Activated T-cell treated with anti-CD3 and anti-CD28 coated beads, Interleukin-2, amount 50 U/mL, for 72 hours (primary cell): ENCODE results near the gene APOC1. TPM values are rescaled to one million over a fixed set of nuclear protein-coding genes. Genes with fewer than 3 reads are reported as not detected.
"Not testable (repeated sequence)": the region's sequence is repeated elsewhere in the genome, so short reads cannot be mapped to it uniquely, and the experiment has no call there.

Experiments used
- ATAC-seq, 2 donors: fragments of 150-1000 bp; cut with Tn5 transposase; replicated peaks in 1 of 2; 2 replicates each; pipeline ENCODE4 v1.10.0; 2021; ENCODE audit warnings: moderate library complexity in 2 of 2, mild to moderate bottlenecking in 1 of 2
- DNase-seq, 2 donors: peaks; one replicate each; pipeline ENCODE4 v3.0.0; 2021 to 2022; ENCODE audit warnings: mixed read lengths in 1 of 2
- H3K27ac Mint-ChIP-seq: one replicate; pipeline ENCODE4 v1.8.0; 2022; ENCODE audit warnings: mild to moderate bottlenecking, moderate library complexity, mixed read lengths
- H3K27me3 Mint-ChIP-seq: one replicate; pipeline ENCODE4 v1.8.0; 2022; ENCODE audit warnings: low read depth, mixed read lengths
- H3K36me3 Mint-ChIP-seq, 2 donors: one replicate each; pipeline ENCODE4 v1.8.0; 2022; ENCODE audit warnings: mixed read lengths in 2 of 2, mild to moderate bottlenecking in 1 of 2; ENCODE audit not compliant: insufficient read depth in 2 of 2
- H3K4me1 Mint-ChIP-seq: one replicate; pipeline ENCODE4 v1.8.0; 2022; ENCODE audit warnings: low read depth, mixed read lengths
- H3K4me3 Mint-ChIP-seq, 2 donors: one replicate each; pipeline ENCODE4 v1.8.0; 2022; ENCODE audit warnings: mild to moderate bottlenecking in 2 of 2, mixed read lengths in 2 of 2, moderate library complexity in 2 of 2
- H3K9me3 Mint-ChIP-seq, 2 donors: one replicate each; pipeline ENCODE4 v1.8.0; 2022; ENCODE audit warnings: mixed read lengths in 2 of 2
- total RNA-seq, 2 donors: library from RNA; stranded (reverse); gene quantifications; one replicate each; pipeline ENCODE4 v1.2.3, GENCODE V29; 2022

Gene APOC1
- total RNA-seq, 2 donors from 2014 or later = not detected

DNA sequence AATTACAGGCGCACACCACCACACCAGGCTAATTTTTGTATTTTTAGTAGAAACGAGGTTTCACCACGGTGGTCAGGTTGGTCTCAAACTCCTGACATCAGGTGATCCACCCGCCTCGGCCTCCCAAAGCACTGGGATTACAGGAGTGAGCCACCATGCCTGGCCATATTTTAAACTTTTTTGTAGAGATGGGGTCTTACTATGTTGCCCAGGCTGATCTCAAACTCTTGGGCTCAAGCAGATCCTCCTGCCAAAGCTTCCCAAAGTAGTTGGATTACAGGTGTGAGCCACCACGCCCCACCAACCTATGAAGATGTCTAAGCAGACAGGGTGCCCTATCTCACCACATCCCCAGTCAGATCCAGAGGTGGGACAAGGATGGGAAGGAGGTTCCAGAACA is 2.5 kb upstream of the APOC1 start:
- peaks cover 20% of the 10 kb centered on the region for H3K4me1 Mint-ChIP-seq
- ATAC-seq, H3K36me3 Mint-ChIP-seq, H3K9me3 Mint-ChIP-seq, DNase-seq, H3K4me3 Mint-ChIP-seq, H3K27ac Mint-ChIP-seq: not testable (repeated sequence)
- peaks cover 34% of the 10 kb centered on the region for H3K27me3 Mint-ChIP-seq

DNA sequence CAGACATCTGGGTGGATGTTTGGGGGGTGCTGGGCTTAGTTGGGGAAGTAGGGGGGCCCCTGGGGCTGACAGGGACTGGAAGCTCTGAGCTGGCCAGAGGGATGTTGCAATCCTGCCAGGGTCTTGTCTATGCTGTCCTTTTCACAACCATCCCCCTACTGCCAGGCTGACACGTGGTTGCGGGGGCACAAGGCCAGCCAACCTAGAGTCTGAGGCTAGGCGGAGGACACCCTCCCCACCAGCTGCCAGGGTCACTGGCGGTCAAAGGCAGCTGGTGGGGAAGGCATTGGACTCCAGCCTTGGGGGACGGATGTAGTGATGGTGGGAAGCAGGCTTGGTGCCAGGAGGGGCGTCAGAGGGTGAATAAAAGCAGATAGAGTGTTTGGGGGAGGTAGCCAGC is 1.6 kb upstream of the APOC1 start:
- DNase-seq = no peak
- Mint-ChIP-seq H3K4me3 (peak overlapping the region in 1 of 2 donors; percentile 47), H3K27ac (no peak overlapping the region)

DNA sequence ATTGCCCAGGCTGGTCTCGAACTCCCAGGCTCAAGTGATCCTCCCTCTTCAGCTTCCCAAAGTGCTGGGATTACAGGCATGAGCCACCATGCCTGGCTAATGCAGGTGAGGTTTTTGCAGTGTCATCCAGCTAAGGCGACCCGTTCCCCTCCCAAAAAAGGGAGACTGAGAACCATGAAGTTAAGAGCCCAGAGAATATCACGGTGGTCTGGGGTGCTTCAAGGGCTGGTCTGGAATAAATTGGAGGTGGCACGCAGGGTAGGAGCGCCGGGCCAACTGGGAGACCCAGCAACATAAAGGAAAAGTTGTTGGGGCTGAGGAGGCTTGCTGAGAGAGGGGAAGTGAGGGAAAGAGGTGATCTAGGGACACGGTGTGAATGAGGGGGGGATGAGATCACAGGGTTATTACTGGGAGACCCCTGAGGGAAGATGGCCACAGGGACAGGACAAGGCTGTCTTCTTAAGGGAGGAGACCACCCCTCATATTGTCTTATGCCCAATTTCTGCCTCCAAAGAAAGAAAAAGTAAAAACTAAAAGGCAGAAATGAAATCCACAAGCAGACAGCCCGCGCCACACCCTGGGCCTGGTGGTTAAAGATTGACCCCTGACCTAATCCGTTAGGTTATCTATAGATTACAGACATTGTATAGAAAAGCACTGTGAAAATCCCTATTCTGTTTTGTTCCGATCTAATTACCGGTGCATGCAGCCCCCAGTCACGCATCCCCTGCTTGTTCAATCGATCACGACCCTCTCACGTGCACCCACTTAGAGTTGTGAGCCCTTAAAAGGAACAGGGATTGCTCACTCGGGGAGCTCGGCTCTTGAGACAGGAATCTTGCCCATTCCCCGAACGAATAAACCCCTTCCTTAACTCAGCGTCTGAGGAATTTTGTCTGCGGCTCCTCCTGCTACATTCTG is 636 bp upstream of the APOC1 start:
- not testable (repeated sequence) for H3K9me3 Mint-ChIP-seq, ATAC-seq, H3K27ac Mint-ChIP-seq, H3K36me3 Mint-ChIP-seq, DNase-seq
- Mint-ChIP-seq H3K27me3 (peaks cover 31% of the 10 kb centered on the region), H3K4me3 (peak overlapping the region; percentile 98 to 99), H3K4me1 (peaks cover 19% of the 10 kb centered on the region)

More for the DNA sequence above, 1.6 kb upstream of the APOC1 start:
- peaks cover 19% of the 10 kb centered on the region for H3K4me1 Mint-ChIP-seq
- peaks cover 31% of the 10 kb centered on the region for H3K27me3 Mint-ChIP-seq
- peaks cover 0 to 2% of the 10 kb centered on the region in 2 donors for H3K36me3 Mint-ChIP-seq
- H3K9me3 Mint-ChIP-seq = no peaks in the 10 kb centered on the region
- ATAC-seq = no peak

DNA sequence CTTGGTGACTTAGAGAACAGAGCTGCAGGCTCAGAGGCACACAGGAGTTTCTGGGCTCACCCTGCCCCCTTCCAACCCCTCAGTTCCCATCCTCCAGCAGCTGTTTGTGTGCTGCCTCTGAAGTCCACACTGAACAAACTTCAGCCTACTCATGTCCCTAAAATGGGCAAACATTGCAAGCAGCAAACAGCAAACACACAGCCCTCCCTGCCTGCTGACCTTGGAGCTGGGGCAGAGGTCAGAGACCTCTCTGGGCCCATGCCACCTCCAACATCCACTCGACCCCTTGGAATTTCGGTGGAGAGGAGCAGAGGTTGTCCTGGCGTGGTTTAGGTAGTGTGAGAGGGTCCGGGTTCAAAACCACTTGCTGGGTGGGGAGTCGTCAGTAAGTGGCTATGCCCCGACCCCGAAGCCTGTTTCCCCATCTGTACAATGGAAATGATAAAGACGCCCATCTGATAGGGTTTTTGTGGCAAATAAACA is 9.9 kb downstream of the APOC1 start:
- ATAC-seq = no peak
- Mint-ChIP-seq H3K36me3 (no peaks in the 10 kb centered on the region), H3K27ac (no peak overlapping the region), H3K9me3 (no peaks in the 10 kb centered on the region), H3K27me3 (peaks cover 24% of the 10 kb centered on the region), H3K4me1 (peaks cover 13% of the 10 kb centered on the region), H3K4me3 (no peak overlapping the region)
- no peak for DNase-seq

DNA sequence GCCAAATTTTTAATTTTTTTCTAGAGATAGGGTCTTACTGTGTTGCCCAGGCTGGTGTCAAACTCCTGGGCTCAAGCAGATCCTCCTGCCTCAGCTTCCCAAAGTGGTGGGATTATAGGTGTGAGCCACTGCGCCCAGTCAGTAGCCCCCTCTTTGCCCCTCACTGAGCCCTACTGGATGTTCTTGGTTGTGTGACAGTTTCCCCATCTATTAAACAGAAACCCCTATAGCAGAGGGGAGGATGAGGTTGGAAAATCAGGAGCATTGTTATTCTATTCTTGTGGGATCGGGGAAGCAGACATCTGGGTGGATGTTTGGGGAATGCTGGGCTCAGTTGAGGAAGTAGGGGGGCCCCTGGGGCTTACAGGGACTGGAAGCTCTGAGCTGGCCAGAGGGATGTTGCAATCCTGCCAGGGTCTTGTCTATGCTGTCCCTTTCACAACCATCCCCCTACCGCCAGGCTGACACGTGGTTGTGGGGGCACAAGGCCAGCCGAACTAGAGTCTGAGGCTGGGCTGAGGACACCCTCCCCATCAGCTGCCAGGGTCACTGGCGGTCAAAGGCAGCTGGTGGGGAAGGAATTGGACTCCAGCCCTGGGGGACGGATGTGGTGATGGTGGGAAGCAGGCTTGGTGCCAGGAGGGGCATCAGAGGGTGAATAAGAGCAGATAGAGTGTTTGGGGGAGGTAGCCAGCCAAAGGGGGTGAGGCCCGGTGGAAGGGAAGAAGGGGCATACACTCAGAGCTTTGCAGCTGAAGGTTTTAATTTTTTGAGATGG is 10.9 kb downstream of the APOC1 start:
- H3K9me3 Mint-ChIP-seq = no peaks in the 10 kb centered on the region
- H3K27ac Mint-ChIP-seq = no peak overlapping the region
- no peaks in the 10 kb centered on the region for H3K36me3 Mint-ChIP-seq
- H3K4me3 Mint-ChIP-seq = no peak overlapping the region
- peaks cover 24% of the 10 kb centered on the region for H3K27me3 Mint-ChIP-seq
- DNase-seq (no peak), ATAC-seq (no peak)
- H3K4me1 Mint-ChIP-seq = peaks cover 13% of the 10 kb centered on the region

DNA sequence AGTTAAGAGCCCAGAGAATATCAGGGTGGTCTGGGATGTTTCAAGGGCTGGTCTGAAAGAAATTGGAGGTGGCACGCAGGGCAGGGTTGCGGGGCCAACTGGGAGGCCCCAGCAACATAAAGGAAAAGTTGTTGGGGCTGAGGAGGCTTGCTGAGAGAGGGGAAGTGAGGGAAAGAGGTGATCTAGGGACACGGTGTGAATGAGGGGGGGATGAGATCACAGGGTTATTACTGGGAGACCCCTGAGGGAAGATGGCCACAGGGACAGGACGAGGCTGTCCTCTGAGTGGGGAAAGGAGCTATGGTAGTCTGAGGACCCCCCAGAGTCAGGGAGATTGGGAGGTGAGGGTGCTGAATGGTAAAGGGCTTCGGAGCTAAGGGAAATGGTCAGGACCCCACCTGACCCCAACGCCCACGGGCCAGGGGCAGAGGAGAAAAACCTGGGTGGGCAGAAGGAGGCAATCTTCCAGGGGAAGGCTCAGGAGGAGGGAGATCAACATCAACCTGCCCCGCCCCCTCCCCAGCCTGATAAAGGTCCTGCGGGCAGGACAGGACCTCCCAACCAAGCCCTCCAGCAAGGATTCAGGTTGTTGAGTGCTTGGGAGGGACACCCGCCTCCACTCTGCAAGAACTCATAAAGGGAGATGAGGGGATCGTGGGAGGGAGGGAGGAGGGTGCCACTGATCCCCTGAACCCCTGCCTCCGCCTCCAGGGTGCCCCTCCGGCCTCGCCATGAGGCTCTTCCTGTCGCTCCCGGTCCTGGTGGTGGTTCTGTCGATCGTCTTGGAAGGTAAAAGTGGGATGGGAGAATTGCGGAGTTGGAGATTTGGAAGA is 12.1 kb downstream of the APOC1 start:
- Mint-ChIP-seq H3K27me3 (peaks cover 24% of the 10 kb centered on the region), H3K4me3 (peak overlapping the region; percentile 71 to 81), H3K4me1 (peaks cover 13% of the 10 kb centered on the region)
- not testable (repeated sequence) for H3K27ac Mint-ChIP-seq, H3K36me3 Mint-ChIP-seq, DNase-seq, H3K9me3 Mint-ChIP-seq
- ATAC-seq = peak; percentile 7 to 19

DNA sequence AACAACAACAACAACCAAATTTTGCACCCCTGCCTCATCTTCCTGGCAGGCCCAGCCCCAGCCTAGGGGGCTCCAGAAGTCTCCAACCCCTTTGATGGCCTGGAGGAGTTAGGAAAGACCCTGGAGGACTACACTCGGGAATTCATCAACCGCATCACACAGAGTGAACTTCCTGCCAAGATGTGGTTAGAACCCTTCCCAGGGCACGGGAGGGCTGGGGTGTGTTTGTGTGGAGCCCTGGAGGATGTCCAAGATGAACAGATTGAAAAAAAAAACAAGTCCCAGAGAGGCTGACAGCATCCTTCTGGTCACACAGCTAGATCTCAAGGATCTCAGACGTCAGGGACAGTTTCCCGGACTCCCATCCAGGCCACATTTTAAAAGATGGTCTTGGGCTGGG is 13.3 kb downstream of the APOC1 start:
- no peak for DNase-seq
- no peak overlapping the region for H3K27ac Mint-ChIP-seq
- no peak overlapping the region for H3K4me3 Mint-ChIP-seq
- H3K36me3 Mint-ChIP-seq = no peaks in the 10 kb centered on the region
- no peak for ATAC-seq
- H3K27me3 Mint-ChIP-seq = peaks cover 24% of the 10 kb centered on the region
- no peaks in the 10 kb centered on the region for H3K9me3 Mint-ChIP-seq
- H3K4me1 Mint-ChIP-seq = peaks cover 13% of the 10 kb centered on the region

DNA sequence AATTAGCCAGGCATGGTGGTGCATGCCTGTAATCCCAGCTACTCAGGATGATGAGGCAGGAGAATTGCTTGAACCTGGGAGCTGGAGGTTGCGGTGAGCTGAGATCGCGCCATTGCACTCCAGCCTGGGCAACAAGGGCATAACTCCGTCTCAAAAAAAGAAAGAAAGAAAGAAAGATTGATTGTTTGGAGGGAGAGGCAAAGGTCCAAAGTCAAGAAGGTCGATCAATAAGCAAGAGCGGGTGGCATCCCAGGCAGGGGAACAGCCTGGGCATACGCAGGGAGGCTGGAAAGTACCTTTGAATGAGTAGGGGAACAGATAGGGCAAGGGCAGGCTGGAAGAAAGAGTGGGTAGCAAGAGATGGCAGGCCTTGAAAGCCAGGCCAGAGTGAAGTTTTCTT is 15.7 kb downstream of the APOC1 start:
- ATAC-seq (no peak), DNase-seq (no peak)
- H3K9me3 Mint-ChIP-seq = no peaks in the 10 kb centered on the region
- no peak overlapping the region for H3K4me3 Mint-ChIP-seq
- H3K4me1 Mint-ChIP-seq = peaks cover 13% of the 10 kb centered on the region
- no peak overlapping the region for H3K27ac Mint-ChIP-seq
- no peaks in the 10 kb centered on the region for H3K36me3 Mint-ChIP-seq
- peaks cover 21% of the 10 kb centered on the region for H3K27me3 Mint-ChIP-seq

DNA sequence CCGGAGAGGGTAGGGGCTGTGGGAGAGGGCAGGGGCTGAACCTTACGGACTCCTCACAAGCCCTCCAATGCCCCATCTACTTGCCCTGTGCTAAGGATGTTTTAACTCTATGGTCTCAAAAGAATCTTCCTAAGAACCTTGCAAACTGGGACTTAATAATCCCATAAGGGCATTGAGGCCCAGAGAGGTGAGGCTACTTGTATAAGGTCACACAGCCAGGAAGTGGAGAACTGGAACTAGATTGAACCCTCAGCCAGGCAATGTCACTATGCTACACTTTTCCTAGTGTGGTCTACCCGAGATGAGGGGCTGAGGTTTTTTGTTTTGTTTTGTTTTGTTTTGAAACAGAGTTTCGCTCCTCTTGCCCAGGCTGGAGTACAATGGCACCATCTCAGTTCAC is 17.1 kb downstream of the APOC1 start:
- H3K27ac Mint-ChIP-seq = no peak overlapping the region
- peaks cover 7% of the 10 kb centered on the region for H3K27me3 Mint-ChIP-seq
- no peaks in the 10 kb centered on the region for H3K9me3 Mint-ChIP-seq
- DNase-seq (no peak), ATAC-seq (no peak)
- H3K36me3 Mint-ChIP-seq = no peaks in the 10 kb centered on the region
- no peak overlapping the region for H3K4me3 Mint-ChIP-seq
- peaks cover 8% of the 10 kb centered on the region for H3K4me1 Mint-ChIP-seq

DNA sequence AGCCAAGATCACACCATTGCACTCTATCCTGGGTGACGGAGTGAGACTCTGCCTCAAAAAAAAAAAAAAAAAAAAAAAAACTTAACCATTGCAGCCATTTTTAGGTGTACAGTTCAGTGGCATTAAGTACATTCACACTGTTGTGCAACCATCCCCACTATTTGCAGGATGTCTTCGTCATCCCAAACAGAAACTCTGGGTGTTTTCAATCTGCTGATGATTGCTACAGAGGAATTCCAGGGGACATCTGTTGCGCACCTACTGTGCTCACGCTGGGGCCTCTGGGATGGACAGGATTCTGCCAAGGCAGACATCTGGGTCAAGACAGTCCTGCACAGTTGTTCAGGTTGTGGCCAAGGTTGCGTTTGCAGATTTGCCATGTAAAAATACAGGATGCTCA is 25.3 kb downstream of the APOC1 start:
- Mint-ChIP-seq H3K4me3 (no peak overlapping the region), H3K4me1 (no peaks in the 10 kb centered on the region)

DNA sequence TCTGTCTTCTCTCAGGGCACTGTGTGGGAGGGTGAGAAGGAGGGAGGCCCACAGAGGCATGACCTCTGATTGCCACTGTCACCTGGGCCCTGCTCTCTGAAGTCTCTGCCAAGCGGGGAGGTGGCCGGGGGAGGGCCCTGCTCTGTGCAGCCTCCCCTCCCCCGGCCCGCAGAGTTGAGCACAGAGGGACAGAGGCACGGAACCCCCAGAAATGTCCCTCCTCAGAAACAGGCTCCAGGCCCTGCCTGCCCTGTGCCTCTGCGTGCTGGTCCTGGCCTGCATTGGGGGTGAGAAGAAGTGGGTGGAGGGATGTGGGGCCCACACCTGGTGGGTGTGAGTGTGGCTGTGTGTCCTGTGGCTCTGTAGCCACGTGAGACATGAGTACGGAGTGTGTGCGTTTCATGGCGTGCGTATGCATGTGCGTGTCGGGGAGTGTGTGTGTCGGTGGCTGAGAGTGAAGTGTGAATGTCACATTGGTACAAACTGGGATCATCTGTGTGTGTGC is 27.7 kb downstream of the APOC1 start, which contains the start of gene APOC4:
Gene APOC4 (plus strand): TSS at position 171 of the 505 bp plus-strand sequence. CDS start 41 bp downstream, at position 212.
- H3K27me3 Mint-ChIP-seq = no peaks in the 10 kb centered on the region
- no peaks in the 10 kb centered on the region for H3K36me3 Mint-ChIP-seq
- ATAC-seq (no peak), DNase-seq (no peak)
- H3K9me3 Mint-ChIP-seq = no peaks in the 10 kb centered on the region
- H3K27ac Mint-ChIP-seq = no peak within 1 kb of the TSS
- no peaks in the 10 kb centered on the region for H3K4me1 Mint-ChIP-seq
- no peak within 1 kb of the TSS for H3K4me3 Mint-ChIP-seq

More for the DNA sequence above, 25.3 kb downstream of the APOC1 start:
- Mint-ChIP-seq H3K36me3 (no peaks in the 10 kb centered on the region), H3K27me3 (no peaks in the 10 kb centered on the region), H3K9me3 (no peaks in the 10 kb centered on the region), H3K27ac (no peak overlapping the region)
- DNase-seq (no peak), ATAC-seq (no peak)

DNA sequence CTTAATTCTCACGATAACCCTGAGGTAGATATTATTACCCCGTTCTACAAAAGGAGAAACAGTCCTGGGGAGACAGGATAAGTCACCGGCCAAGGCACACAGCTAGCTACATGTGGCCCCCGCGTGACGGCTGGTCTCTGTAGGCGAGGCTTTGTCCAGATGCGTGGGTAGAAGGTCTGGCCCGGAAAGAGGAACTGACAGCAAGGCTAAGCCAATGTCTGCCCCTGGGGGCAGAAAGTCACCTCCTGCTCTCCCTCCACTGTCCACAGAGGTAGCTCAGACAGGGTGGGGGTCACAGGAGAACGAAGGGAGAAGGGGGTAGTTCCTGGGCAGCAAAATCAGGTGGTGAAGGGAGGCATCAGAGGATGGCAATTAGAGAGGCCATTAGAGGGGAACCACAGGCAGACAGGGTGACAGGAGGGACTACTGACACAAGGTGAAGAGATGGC is 29.4 kb downstream of the APOC1 start:
- no peak overlapping the region for H3K27ac Mint-ChIP-seq
- DNase-seq (no peak), ATAC-seq (no peak)

More for the DNA sequence above, 29.4 kb downstream of the APOC1 start:
- Mint-ChIP-seq H3K27me3 (no peaks in the 10 kb centered on the region), H3K4me1 (no peaks in the 10 kb centered on the region), H3K36me3 (no peaks in the 10 kb centered on the region), H3K4me3 (no peak overlapping the region), H3K9me3 (no peaks in the 10 kb centered on the region)
